Endothelial cell of hepatic sinusoid (primary cell): ENCODE data around the gene ZBTB7A.
"Not testable (repeated sequence)": the region's sequence is repeated elsewhere in the genome, so short reads cannot be mapped to it uniquely, and the experiment has no call there.

Source experiments
- in situ Hi-C: cut with HindIII; loops from 2 replicates; pipeline ENCODE4 v1.10.0; 2017; ENCODE audit warnings: low sequenced_read_pairs

Gene ZBTB7A

DNA sequence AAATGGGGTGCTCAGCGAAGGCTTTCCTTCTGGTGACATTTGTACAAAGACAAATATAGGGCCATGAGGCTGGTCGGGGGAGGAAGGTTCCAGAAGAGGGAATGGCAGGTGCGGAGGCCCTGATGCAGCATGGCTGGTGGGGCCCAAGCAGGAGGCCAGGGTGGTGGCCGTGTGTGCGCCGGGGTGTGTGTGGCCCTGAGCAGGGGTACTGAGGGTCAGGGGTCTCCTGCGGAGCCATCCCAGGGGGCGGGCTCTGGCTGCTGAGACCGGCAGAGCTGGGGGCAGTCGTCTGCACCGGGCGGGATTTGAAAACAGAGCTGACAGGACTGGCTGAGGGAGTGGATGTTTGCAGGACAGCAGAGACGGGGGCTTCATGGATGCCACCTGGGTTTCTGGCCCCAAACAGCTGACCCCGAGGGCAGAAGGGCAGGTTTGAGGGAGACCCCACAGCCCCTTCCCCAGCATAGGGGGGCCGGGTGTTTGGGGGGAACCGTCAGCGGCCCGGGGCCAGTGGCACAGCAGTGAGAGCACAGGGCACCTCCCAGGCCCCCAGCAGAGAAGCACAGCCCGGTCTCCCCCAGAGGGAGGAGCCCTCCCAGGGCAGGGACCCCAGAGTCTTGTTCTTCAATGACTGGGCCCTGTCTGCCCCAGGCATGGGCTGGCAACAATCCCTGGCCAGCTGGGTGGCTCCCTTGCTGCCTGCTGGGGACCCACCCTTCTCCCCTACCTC lies 47.8 kb downstream of the ZBTB7A start:
- in situ Hi-C loops = no loop called here

DNA sequence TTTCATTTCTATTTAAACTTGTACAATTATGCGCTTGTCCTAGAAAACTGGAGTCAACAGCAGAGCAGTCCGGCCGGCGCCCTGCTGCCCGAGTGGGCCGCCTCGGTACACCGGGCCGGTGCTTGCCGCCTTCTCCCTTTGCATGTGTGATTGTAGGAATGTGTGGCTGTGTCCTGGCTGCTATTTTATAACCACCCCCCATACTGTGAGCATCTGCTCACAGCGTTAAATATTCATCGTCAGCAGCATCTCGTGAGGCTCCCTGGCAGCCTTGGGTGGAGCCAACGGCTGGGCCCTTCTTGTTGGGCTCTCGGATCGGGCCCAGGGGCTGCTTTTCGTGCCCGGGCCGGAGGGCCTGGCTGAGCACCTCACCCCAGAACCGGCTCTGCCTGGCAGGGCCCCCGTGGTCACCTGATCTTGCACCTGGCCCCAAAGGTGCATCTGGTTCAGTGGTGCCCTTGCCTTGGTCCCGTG lies 48.5 kb downstream of the ZBTB7A start:
- in situ Hi-C loops = no loop called here

DNA sequence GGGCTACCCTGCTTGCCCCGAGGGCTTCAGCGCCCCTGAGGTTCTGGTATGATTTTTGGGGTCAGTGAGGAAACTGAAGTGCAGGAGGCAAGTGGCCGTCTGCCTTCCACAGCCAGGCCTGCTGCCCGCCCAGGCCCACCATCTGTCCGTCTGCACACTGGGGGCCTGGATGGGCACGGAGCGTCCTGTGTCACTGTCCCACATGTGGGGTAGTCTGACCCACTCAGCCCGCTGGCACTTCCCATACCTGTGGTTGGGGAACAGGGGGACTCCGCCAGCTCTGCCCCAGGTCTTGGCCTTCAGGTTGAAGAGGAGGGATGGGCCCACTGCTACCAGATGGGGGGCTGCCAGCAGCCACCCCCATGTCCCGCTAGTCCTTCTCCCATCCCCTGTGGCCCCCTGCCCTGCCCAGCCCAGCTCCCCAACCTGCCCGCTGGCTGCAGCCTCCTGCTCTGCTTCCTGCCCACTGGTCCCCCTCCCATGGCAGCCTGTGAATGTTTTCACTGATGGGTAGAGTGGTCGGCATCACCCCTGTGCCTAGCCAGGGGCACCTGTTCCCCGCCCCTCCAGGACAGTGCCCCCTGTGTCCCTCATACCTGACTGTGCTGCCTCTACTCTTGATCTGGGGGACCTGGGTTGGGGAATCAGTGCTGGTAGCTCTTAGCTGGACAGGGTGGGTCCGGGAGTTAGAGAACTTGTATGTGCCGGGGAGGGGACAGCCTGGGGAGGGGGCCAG lies 49.6 kb downstream of the ZBTB7A start:
- in situ Hi-C loops = no loop called here

DNA sequence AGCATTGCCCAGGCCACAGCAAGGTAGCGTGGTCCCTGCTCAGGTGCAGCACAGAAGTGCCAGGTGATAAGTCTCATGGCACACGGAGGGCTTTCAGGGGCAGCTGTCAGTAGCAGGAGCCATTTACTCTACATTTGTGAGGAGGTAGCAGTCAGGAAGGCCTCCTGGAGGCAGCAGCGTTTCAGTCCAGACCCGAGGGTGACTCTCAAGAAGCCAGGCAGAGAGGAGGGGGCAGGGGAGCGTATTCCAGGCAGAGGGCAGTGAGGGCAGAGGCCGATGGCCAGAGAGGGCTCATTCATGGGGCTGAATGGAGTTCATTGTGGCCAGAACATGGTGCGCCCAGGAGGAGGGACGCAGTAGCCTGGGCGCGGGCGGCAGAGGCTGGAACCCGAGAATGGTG lies 50.2 kb downstream of the ZBTB7A start:
- in situ Hi-C loops = no loop called here

DNA sequence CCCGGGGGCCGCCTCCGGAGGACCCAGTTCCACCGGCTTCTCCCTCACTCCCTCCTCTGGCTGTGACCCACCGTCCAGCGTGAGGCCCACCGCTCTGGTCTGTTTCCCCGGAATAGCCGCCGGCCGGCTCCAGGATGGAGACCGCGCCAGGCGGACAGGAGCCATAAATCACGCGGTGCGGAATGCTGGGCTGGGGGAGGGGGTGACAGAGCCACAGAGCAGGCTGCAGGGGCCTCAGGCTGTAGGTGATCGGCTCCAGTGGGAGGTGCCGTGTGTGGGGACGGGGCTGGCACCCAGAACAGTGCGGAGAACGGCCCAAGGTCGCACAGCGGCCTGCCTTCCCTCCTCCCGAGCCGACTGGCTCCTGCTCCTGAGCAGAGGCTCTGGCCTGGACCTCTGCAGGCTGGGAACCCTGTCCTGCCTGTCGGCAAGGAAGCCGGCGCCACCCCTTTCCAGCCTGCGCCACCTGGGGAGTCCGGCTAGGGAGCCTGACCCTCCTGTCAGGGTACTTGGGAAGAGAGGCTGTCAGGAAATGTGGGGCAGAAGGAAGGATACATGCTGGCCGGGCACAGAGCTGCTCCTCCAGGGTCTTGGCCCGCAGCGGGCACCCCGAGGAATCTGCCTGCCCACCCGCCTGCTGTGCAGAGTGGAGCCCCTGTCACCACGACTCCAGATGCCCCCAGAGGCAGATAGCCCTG lies 50.8 kb downstream of the ZBTB7A start:
- in situ Hi-C loops = no loop called here

DNA sequence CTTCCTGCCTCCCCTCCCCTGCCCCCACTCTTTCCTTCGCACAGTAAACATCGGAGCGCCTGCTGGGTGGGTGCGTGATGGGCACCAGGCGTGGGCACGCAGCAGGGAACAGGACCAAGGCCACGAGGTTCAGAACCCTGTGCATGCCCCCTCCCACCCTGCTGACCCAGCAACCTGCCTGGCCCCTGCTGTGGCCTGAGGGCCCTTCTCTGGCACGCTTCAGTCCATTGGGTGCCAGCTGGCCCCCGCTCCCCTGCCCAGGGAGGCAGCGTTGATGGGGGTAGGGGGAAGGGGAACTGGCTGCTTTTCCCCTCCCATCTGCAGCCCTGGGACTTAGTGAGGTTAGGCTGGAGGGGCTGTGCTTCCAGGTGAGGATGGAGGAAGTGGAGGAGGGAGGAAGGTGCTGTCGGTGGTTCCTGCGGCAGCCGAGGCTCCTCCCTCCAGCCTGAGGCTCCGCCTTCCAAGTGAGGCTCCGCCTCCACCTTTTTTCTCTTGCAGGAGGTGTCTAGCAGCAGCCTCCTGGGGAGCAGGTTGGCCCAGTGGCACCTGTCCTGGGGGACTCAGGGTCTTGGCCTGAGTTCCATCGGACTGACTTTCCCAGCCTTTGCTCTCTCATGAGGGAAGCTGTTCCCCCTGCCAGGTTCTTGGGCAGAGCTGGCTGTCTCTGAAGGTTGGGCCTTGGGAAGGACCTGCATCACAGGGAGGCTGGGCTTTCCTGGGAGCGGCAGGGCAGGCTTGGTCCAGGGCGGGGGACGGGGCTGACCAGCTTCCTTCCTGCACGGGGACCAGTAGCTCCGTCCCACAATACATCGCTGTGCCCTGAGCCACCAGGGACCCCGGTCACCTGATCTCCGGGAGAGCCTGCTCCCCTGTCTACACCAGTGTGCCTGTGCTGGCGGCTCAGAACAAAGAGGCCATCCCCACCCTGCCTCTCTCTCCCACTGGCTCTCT lies 51.9 kb downstream of the ZBTB7A start:
- in situ Hi-C loops = no loop called here

DNA sequence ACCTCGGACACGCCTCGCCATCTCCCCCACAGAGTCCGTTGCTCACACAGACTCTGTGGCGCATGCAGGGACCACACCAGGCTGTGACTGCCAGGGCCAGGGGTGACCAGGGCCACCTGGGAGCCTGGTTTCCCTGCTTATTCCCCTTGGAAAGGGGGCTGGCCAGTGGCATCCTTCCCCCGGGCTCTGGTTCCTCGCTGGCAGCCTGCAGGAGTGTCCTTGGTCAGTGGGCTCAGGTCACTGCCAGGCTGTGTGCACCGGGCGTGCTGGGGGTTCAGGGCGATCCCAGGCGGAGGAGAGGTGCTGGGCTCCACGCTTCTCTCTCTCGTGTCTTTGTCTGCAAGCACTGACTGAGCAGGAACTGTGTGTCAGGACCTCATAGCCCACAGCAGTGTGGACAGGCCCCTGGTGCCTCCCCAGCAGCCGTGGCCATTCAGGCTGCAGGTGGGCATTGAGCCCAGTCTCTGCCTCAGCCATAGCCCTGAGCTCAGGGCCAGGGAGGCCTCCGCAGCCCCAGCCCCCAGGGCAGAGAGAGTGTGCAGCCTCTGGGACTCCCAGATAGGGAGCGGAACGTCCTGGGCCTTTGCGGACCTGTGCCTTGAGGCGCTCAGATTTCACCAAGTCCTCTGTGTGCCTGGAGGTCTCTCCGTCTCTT lies 52.7 kb downstream of the ZBTB7A start:
- in situ Hi-C loops = no loop called here

DNA sequence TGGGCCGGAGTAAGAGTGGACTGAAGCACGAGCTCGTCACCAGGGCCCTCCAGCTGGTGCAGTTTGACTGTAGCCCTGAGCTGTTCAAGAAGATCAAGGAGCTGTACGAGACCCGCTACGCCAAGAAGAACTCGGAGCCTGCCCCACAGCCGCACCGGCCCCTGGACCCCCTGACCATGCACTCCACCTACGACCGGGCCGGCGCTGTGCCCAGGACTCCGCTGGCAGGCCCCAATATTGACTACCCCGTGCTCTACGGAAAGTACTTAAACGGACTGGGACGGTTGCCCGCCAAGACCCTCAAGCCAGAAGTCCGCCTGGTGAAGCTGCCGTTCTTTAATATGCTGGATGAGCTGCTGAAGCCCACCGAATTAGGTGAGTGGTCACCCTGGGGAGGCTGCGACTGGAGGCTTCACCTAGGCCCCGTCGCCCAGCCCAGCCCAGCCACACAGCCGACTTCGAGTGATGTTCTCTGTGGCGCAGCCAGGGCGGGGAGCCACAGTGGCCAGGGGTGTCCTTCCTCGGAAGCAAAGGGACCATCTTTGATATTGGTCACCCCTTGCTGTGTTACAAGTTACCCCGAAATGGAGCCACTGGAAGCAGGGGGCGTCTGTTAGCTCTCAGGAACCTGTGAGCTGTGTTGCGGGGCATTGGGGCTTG lies 53.6 kb downstream of the ZBTB7A start:
- in situ Hi-C loops = no loop called here

DNA sequence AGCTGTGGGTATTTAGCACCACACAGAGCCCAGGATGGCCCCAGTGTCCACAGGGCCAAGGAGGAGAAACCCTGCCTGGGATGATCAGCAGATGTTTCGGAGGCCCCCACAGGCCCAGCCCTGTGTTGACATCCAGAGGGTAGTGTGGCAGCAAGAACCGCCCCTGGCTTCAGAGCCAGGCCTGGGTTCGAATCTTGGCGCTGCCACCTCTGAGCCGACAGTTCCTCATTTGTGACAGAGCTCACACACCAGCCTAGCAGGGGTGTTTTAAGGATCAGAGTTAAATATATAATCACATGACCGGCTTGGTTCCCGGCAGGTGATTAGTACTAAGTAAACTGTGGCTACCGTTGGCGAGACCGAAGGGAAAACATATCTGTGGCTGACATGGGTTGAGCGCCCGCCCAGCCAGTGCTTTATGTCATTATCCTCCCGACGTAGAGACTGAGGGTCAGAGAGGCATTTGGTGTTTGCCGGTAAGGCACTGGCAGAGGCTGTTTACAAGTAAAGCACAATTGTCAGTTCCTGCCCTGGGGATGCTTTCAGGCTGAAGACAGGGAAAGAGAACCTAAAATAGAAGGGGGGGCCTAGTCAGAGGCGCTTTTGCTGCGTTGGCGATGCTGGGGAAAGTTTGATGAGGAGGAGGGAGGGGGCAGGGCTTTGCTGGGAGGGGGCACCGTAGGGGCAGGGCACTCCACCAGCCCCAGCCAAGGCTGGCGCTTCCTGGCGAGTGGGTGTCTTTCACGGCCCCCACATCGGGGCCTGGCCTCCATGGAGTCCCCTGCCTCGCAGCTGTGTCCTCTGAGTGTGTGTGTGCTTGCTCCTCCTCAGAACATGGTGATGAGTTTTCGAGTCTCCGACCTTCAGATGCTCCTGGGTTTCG lies 54.4 kb downstream of the ZBTB7A start:
- in situ Hi-C loops = no loop called here

DNA sequence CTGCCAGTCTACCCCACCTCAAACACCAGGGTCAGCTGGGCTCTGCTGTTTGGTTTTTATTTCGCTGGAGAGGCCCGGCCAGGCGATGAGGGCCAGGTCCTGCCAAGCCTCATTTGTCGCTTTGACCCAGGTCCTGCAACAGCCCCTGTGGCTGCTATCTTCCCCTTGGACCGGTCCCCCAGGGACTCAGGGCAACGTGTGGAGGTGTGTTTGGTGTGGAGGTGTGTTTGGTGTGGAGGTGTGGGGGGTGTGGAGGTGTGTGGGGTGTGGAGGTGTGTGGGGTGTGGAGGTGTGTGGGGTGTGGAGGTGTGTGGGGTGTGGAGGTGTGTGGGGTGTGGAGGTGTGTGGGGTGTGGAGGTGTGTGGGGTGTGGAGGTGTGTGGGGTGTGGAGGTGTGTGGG lies 55.3 kb downstream of the ZBTB7A start:
- in situ Hi-C loops = not testable (repeated sequence)

DNA sequence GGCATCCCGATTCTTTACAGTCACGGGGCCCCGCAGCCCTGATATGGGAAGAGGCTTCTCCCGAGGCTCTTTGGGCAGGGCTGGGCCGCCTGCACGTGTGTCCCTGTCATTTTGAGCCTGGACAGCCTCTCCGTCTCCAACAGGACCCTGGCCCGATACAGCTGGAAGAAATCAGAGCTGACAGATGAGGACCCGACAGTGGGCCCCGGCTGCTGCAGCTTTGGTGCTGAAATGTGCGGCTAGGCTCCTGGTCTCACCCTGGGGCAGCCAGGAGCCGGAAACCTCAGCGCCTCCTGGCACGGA lies 55.9 kb downstream of the ZBTB7A start:
- in situ Hi-C loops = no loop called here

DNA sequence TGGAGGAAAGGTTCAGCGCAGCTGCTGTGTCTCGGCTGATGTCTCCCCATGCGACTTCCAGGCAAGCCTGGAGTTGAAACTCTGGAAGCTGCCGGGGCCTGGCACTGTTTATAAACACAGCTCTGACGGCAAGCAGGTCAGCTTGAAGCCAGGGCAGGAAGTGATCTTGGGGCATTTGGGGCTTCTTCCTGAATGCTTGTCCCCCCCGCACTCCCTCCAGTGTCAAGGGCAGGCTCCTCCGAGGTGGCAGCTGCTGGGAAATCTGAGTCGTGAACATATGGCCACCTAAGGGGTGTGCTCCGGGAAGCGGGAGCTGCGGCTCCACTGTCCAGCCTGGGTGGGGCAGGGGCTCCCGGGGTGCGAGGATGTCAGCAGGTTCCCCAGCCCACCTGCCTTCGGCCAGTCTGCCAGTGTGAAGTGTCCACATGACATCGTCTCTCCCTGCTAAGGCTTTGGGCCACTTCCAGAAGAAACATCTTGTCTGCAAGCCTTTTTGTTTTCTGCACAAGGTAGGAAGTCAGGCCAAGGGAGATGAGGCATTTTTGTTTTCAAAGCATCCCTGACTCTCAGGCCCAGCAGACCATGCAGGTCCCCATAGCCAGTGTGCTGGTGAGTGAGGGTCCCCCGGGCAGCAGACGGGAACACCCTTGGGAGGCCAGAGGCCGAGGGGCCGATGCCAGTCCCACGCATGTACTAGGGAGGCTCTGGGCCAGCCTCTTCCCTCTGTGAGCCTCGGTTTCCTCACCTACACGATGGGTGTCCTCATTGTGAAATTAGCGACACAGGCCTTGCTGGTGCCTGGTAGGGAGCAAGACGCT lies 56.5 kb downstream of the ZBTB7A start:
- in situ Hi-C loops = no loop called here

DNA sequence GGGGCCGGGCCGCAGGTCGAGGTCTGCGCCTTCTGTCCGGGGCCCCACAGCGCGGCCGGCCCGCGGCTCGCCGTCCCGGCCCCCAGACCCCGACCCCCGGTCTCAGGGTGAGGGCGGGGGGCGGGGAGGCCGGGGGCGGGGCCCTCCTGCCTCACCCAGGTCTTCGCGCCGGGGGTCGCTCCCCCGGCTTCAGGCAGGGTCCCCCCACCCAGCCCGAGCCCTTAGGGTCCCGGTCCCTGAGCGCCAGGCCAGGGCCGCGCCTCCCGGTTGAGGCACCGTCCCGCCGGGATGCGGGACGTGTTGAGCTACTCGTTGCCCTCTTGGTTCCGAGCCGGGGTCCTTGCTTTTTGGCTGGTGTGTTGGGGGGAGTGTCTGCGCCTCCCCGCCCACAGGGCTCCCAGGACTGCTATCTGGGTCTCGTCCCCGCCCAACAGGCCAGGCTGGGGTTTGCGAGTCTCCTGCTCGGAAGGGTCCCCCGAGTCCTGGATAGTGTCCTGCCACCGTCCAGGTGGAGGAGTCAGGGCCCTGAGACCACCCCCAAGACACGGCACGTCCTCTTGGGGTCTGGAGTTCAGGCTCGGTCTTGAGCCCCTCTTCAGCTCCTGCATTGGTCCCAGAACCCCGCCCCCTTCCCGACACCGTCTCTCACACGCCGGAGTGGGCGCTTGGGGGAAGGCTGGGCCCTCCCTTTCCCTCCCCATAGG lies 58.7 kb downstream of the ZBTB7A start:
- in situ Hi-C loops = no loop called here

DNA sequence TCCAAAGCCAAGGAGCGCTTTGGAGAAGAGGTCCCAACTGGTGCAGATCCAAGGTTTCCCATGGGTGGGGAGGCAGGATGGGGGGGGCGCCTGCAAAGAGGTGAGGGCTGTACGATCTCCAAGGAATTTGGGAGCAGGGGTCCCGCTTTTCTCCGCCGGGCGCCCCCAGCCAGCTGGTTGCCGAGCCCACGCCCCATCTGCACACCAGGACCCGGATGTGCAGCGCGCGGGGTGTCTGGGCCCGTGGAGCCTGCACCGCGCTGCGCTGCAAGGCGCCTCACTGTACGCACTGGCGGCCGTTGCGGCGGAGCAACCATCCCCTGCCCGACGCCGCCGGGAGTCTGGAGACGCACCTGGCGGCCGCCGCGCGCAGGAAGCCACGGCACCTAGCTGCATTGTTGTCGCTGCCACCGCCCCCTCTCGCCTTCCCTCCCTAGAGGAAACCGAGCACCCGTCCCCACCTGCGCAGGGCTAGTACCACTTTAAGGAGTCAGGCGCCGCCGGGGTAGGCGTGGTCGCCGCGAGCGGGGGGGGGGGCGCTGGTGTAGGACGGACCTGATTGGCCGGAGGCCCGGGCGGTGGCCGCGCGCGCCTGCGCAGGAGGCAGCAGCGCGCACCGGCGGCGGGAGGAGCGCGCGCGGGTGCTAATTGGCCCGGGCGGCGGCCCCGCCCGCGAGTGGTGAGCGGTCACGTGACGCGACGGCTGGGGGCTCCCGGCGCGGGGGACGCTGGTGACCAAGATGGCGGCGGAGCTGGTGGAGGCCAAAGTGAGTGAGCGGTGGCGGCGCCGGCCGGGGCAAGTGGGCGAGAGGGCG lies 59.5 kb downstream of the ZBTB7A start, which contains the start of gene PIAS4:
Gene PIAS4 (plus strand): TSS at position 716 of the 815 bp plus-strand sequence. CDS start 25 bp downstream, at position 741.
- in situ Hi-C loops = no loop called here

DNA sequence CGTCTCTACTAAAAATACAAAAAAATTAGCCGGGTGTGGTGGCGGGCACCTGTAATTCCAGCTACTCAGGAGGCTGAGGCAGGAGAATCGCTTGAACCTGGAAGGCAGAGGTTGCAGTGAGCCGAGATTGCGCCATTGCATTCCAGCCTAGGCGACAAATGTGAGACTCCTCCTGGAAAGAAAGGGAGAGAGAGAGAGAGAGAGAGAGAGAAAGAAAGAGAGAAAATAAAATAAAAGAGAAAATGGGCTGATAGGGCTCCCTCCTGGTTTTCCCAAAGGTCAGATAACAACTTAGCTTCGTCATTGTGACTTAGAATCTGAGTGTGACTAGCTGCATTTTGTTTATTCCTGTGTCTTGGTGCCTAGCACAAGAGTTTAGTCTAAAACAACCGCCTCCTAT lies 61.3 kb downstream of the ZBTB7A start:
- in situ Hi-C loops = not testable (repeated sequence)

DNA sequence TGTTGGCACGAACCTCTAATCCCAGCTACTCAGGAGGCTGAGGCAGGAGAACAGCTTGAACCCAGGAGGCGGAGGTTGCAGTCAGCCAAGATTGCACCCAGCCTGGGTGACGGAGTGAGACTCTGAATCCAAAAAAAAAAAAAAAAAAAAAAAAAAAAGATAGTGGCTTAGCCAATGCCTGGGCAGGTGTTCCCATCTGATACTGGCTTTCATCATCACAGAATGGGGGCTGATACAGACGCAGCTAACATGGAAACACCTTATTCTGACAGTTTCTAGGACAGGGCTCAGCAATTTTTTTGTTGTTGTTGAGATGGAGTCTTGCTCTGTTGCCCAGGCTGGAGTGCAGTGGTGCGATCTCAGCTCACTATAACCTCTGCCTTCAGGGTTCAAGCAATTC lies 65.9 kb downstream of the ZBTB7A start:
- in situ Hi-C loops = not testable (repeated sequence)
